H1 (cell line): Measurements from ENCODE around the gene ZNF385B. TPM values are rescaled to one million over a fixed set of nuclear protein-coding genes. Genes with fewer than 3 reads are reported as not detected.

Experiments
- CTCF ChIA-PET: fragments of 300-600 bp; sonication (Branson Sonifier 250); formaldehyde crosslinking; loops from one replicate; lab custom pipeline; 2021; ENCODE audit not compliant: partially characterized antibody; lab: Charles Lee
- POLR2A ChIA-PET: fragments of 300-600 bp; sonication (Branson Sonifier 250); formaldehyde crosslinking; loops from one replicate; lab custom pipeline; 2021; ENCODE audit warnings: inconsistent platforms; ENCODE audit not compliant: partially characterized antibody; lab: Charles Lee
- DNase-seq, 2 experiments: peaks; one replicate each; pipeline versions ENCODE4 v3.0.0 to v3.0.0-alpha.2; 2010 to 2022; ENCODE audit warnings: low spot score in 2 of 2, low read depth in 1 of 2, mixed read lengths in 1 of 2
- FAIRE-seq: peaks from 2 replicates; lab custom pipeline; 2011; peaks lifted over from hg19 to GRCh38; lab: Jason Lieb, UNC
- H2AFZ ChIP-seq: 2 replicates; pipeline ENCODE4 v1.8.1; 2012; ENCODE audit warnings: low read length, inconsistent platforms
- H2AK5ac ChIP-seq: 2 replicates; pipeline ENCODE4 v1.6.1; 2013; ENCODE audit warnings: low read depth, low read length
- H2BK120ac ChIP-seq: replicated peaks from 2 replicates; pipeline ENCODE3; 2013; ENCODE audit warnings: low read depth, low read length, inconsistent platforms
- H2BK12ac ChIP-seq: 2 replicates; pipeline ENCODE4 v1.6.1; 2013; ENCODE audit warnings: low read depth, low read length
- H2BK15ac ChIP-seq: 2 replicates; pipeline ENCODE4 v1.6.1; 2013; ENCODE audit warnings: low read length
- H2BK20ac ChIP-seq: 2 replicates; pipeline ENCODE4 v1.6.1; 2013; ENCODE audit warnings: low read length
- H2BK5ac ChIP-seq: 2 replicates; pipeline ENCODE4 v1.6.1; 2013; ENCODE audit warnings: low read depth, low read length
- H3K14ac ChIP-seq: 2 replicates; pipeline ENCODE4 v1.6.1; 2013; ENCODE audit warnings: inconsistent platforms; ENCODE audit not compliant: insufficient read length
- H3K18ac ChIP-seq: 2 replicates; pipeline ENCODE4 v1.6.1; 2013; ENCODE audit warnings: low read length; ENCODE audit errors: extremely low read depth
- H3K23ac ChIP-seq: 2 replicates; pipeline ENCODE4 v1.6.1; 2013; ENCODE audit warnings: inconsistent platforms; ENCODE audit not compliant: insufficient read length
- H3K23me2 ChIP-seq: 2 replicates; pipeline ENCODE4 v1.6.1; 2013; ENCODE audit warnings: low read depth, low read length
- H3K27ac ChIP-seq: 2 replicates; pipeline ENCODE4 v1.6.1; 2011; ENCODE audit warnings: low read depth, low read length, inconsistent platforms
- H3K27me3 ChIP-seq, 4 experiments: replicated peaks in 1 of 4; 1 replicate in 1 of 4; 2 replicates in 3 of 4; pipeline versions ENCODE4 v1.6.1 to v1.8.1; 2011 to 2013; ENCODE audit warnings: low read length in 3 of 4, mild to moderate bottlenecking in 3 of 4, inconsistent platforms in 2 of 4, mixed read lengths in 2 of 4, moderate library complexity in 1 of 4; ENCODE audit not compliant: control insufficient read depth in 3 of 4, insufficient read depth in 3 of 4; ENCODE audit errors: extremely low read depth in 1 of 4
- H3K36me3 ChIP-seq, 4 experiments: 2 replicates each; pipeline versions ENCODE4 v1.6.1 to v1.8.1; 2011 to 2013; ENCODE audit warnings: mild to moderate bottlenecking in 4 of 4, low read length in 3 of 4, moderate library complexity in 2 of 4, control low read depth in 1 of 4, inconsistent platforms in 1 of 4; ENCODE audit not compliant: insufficient read depth in 4 of 4, control insufficient read depth in 2 of 4
- H3K4ac ChIP-seq: replicated peaks from 2 replicates; pipeline ENCODE3; 2013; ENCODE audit warnings: low read length, low read depth, mixed read lengths, inconsistent platforms; ENCODE audit not compliant: insufficient read length
- H3K4me1 ChIP-seq, 4 experiments: replicated peaks in 1 of 4; 1 replicate in 1 of 4; 2 replicates in 3 of 4; pipeline versions ENCODE4 v1.6.1 to v1.8.1; 2011 to 2013; ENCODE audit warnings: low read length in 3 of 4, inconsistent platforms in 2 of 4, mixed read lengths in 1 of 4; ENCODE audit not compliant: insufficient read depth in 4 of 4, control insufficient read depth in 3 of 4
- H3K4me2 ChIP-seq, 2 experiments: 2 replicates each; pipeline versions ENCODE4 v1.6.1 to v1.8.1; 2011 to 2013; ENCODE audit warnings: low read depth in 2 of 2, low read length in 2 of 2, control low read depth in 1 of 2, inconsistent platforms in 1 of 2, mild to moderate bottlenecking in 1 of 2; ENCODE audit not compliant: insufficient read depth in 1 of 2
- H3K4me3 ChIP-seq, 4 experiments: fragments of 200-600, 300-600 bp in 1 of 4; sonication (generic), shearing (Covaris generic), sonication (Bioruptor Twin) in 1 of 4; 2 replicates each; pipeline versions ENCODE4 v1.5.1 to v1.8.1; 2011 to 2016; ENCODE audit warnings: low read length in 4 of 4, low read depth in 3 of 4, control low read depth in 2 of 4, inconsistent platforms in 2 of 4, mild to moderate bottlenecking in 2 of 4, mixed read lengths in 1 of 4, moderate library complexity in 1 of 4; ENCODE audit not compliant: insufficient read depth in 2 of 4; ENCODE audit errors: extremely low read depth in 1 of 4
- H3K56ac ChIP-seq: replicated peaks from 2 replicates; pipeline ENCODE3; 2013; ENCODE audit warnings: low read depth, mild to moderate bottlenecking, mixed read lengths, low read length, inconsistent platforms; ENCODE audit not compliant: insufficient read length
- H3K79me1 ChIP-seq: 2 replicates; pipeline ENCODE4 v1.6.1; 2013; ENCODE audit warnings: low read depth, low read length, control low read depth
- H3K79me2 ChIP-seq, 2 experiments: 2 replicates each; pipeline versions ENCODE4 v1.6.1 to v1.8.1; 2012 to 2013; ENCODE audit warnings: low read length in 2 of 2, mild to moderate bottlenecking in 2 of 2, inconsistent platforms in 1 of 2; ENCODE audit not compliant: insufficient read depth in 2 of 2, control insufficient read depth in 1 of 2
- H3K9ac ChIP-seq, 4 experiments: replicated peaks in 1 of 4; 1 replicate in 1 of 4; 2 replicates in 3 of 4; pipeline versions ENCODE4 v1.6.1 to v1.8.1; 2011 to 2013; ENCODE audit warnings: low read depth in 3 of 4, low read length in 3 of 4, control low read depth in 2 of 4, mild to moderate bottlenecking in 2 of 4, moderate library complexity in 2 of 4, inconsistent platforms in 1 of 4; ENCODE audit errors: extremely low read depth in 1 of 4
- H3K9me3 ChIP-seq, 2 experiments: 2 replicates each; pipeline versions ENCODE4 v1.6.1 to v1.8.1; 2012 to 2013; ENCODE audit warnings: mild to moderate bottlenecking in 2 of 2, moderate library complexity in 2 of 2, control low read depth in 1 of 2, inconsistent platforms in 1 of 2, low read depth in 1 of 2, low read length in 1 of 2, mixed read lengths in 1 of 2; ENCODE audit not compliant: insufficient read depth in 2 of 2
- H4K20me1 ChIP-seq, 2 experiments: replicated peaks in 1 of 2; 2 replicates each; pipeline versions ENCODE3 to v1.8.1; 2011 to 2013; ENCODE audit warnings: inconsistent platforms in 2 of 2, low read length in 2 of 2, mild to moderate bottlenecking in 1 of 2; ENCODE audit not compliant: insufficient read depth in 2 of 2, control insufficient read depth in 1 of 2
- H4K5ac ChIP-seq: 2 replicates; pipeline ENCODE4 v1.6.1; 2013; ENCODE audit warnings: low read length, low read depth, mixed read lengths, inconsistent platforms; ENCODE audit not compliant: insufficient read length
- H4K8ac ChIP-seq: 2 replicates; pipeline ENCODE4 v1.8.0; 2013; ENCODE audit warnings: mild to moderate bottlenecking, moderate library complexity, low read length, inconsistent platforms; ENCODE audit not compliant: insufficient read depth; ENCODE audit errors: extremely low read depth
- H4K91ac ChIP-seq: replicated peaks from 2 replicates; pipeline ENCODE3; 2013; ENCODE audit warnings: low read length, mixed read lengths, inconsistent platforms; ENCODE audit not compliant: insufficient read length
- ATF2 ChIP-seq: IDR thresholded peaks from 2 replicates; pipeline ENCODE4 v1.6.1; 2012; ENCODE audit warnings: low read length, inconsistent platforms
- JUN ChIP-seq: IDR thresholded peaks from 2 replicates; pipeline ENCODE4 v1.6.1; 2011; ENCODE audit warnings: low read depth, mild to moderate bottlenecking, improper control_type of control experiment, low read length
- NRF1 ChIP-seq: IDR thresholded peaks from 2 replicates; pipeline ENCODE4 v1.6.1; 2011; ENCODE audit warnings: mild to moderate bottlenecking, low read depth, low read length, improper control_type of control experiment
- RXRA ChIP-seq: IDR thresholded peaks from 2 replicates; pipeline ENCODE4 v1.6.1; 2011; ENCODE audit warnings: low read depth, mild to moderate bottlenecking, low read length, moderate library complexity; ENCODE audit not compliant: insufficient read depth
- polyA plus RNA-seq, 7 experiments: library from polyadenylated mRNA; depleted of rRNA in 3 of 7; stranded (reverse) in 5 of 7; unstranded in 2 of 7; fragments of >200 nt in 5 of 7; fragments of 200-250 nt in 2 of 7; gene quantifications; 1 replicate in 5 of 7; 2 replicates in 1 of 7; 4 replicates in 1 of 7; pipeline versions ENCODE4 v1.2.1 to v1.2.3, GENCODE V29; 2011 to 2013; ENCODE audit warnings: missing spikeins in 2 of 7, mixed read lengths in 2 of 7
- total RNA-seq: library from RNA; stranded (reverse); fragmentation: NEBNext Ultra II Directional; extraction: Animal tissue kit (Norgen Biotek cat#: 25700); gene quantifications from 2 replicates; pipeline ENCODE4 v1.2.1, GENCODE V29; 2021

Gene ZNF385B
- total and polyA plus RNA-seq, 2 of the 8 experiments (the other 6 are each of a cell fraction or from before 2014, with no cell fraction given): 1.1 to 3.7 TPM

- H4K8ac ChIP-seq: no peak overlapping the region
- H2BK20ac ChIP-seq: no peak overlapping the region
- no peak overlapping the region for H2BK120ac ChIP-seq
- H4K20me1 ChIP-seq: no peaks in the 10 kb centered on the region
- H3K4me3 ChIP-seq: no peak overlapping the region
- H2AFZ ChIP-seq: no peak overlapping the region
- no peak overlapping the region for H3K23ac ChIP-seq
- no peak overlapping the region for H2BK12ac ChIP-seq
- H3K9ac ChIP-seq: no peak overlapping the region
- H3K9me3 ChIP-seq: peaks cover 0 to 4% of the 10 kb centered on the region in 2 experiments; a peak in 1 of 4 replicates
- no peaks in the 10 kb centered on the region for H3K4me1 ChIP-seq
- TF ChIP-seq RXRA (no peak), NRF1 (no peak), ATF2 (no peak), JUN (no peak)
- H3K79me2 ChIP-seq: no peaks in the 10 kb centered on the region
- no peak overlapping the region for H2AK5ac ChIP-seq
- H4K91ac ChIP-seq: no peak overlapping the region
- no peak overlapping the region for H3K18ac ChIP-seq
- FAIRE-seq (no peak), DNase-seq (no peak)
- ChIA-PET POLR2A (no interaction called here), CTCF (interaction anchor here (2.4 kb wide), 1 partner anchor 8 kb away, joined by 21 read pairs; no protein-coding TSS in a partner anchor)
- no peak overlapping the region for H3K27ac ChIP-seq
- no peaks in the 10 kb centered on the region for H3K79me1 ChIP-seq
- H4K5ac ChIP-seq: no peak overlapping the region
- no peaks in the 10 kb centered on the region for H3K36me3 ChIP-seq
- no peaks in the 10 kb centered on the region; the same call in 1 of the 2 replicates for H3K23me2 ChIP-seq
- no peak overlapping the region for H2BK5ac ChIP-seq
- H3K4ac ChIP-seq: no peak overlapping the region
- H3K14ac ChIP-seq: no peak overlapping the region
- H3K4me2 ChIP-seq: no peak overlapping the region
- no peak overlapping the region for H2BK15ac ChIP-seq
- H3K56ac ChIP-seq: no peak overlapping the region
- H3K27me3 ChIP-seq: no peaks in the 10 kb centered on the region
Observed at GRCh38 chr2:179890666-179891065, 29.3 kb upstream of the ZNF385B start.
